M059J (cell line): ENCODE measurements around the gene APOA5. TPM values are rescaled to one million over a fixed set of nuclear protein-coding genes. Genes with fewer than 3 reads are reported as not detected.
"Not testable (repeated sequence)": the region's sequence is repeated elsewhere in the genome, so short reads cannot be mapped to it uniquely, and the experiment has no call there.

Experiments
- DNase-seq: peaks from one replicate; pipeline ENCODE4 v3.0.0-alpha.2; 2012; ENCODE audit warnings: low read depth
- total RNA-seq: library from RNA; depleted of rRNA; stranded (reverse); fragments of >200 nt; shearing (Covaris generic); gene quantifications from 2 replicates; pipeline ENCODE4 v1.2.3, GENCODE V29; 2014; rRNA removed

APOA5 gene
- total RNA-seq: not detected in 2 replicates

GRCh38 chr11:116791813-116792143, at the start of gene APOA5:
APOA5 (minus strand) TSS chr11:116791879; CDS start chr11:116791860, 19 bp downstream.
- no peak for DNase-seq

- no peak for DNase-seq
Observed at GRCh38 chr11:116840746-116841296, 49.1 kb upstream of the APOA5 start.

- DNase-seq: no peak
Observed at GRCh38 chr11:116840224-116840745, 48.6 kb upstream of the APOA5 start.

GRCh38 chr11:116838321-116839084, 46.8 kb upstream of the APOA5 start:
- no peak for DNase-seq

GRCh38 chr11:116837231-116838091, 45.8 kb upstream of the APOA5 start, which contains the start of gene APOA1:
APOA1 (minus strand) TSS chr11:116837622; CDS start chr11:116837387, 235 bp downstream.
- DNase-seq: no peak

GRCh38 chr11:116836632-116836991, 44.9 kb upstream of the APOA5 start:
- DNase-seq: no peak

GRCh38 chr11:116835791-116836631, 44.3 kb upstream of the APOA5 start:
- peak; percentile 94 for DNase-seq

GRCh38 chr11:116835042-116835772, 43.5 kb upstream of the APOA5 start:
- no peak for DNase-seq

GRCh38 chr11:116834535-116835041, 42.9 kb upstream of the APOA5 start:
- not testable (repeated sequence) for DNase-seq

- DNase-seq: no peak
Observed at GRCh38 chr11:116833816-116834534, 42.3 kb upstream of the APOA5 start.

- DNase-seq: no peak
Observed at GRCh38 chr11:116833491-116833815, 41.8 kb upstream of the APOA5 start.

- DNase-seq: no peak
Observed at GRCh38 chr11:116832350-116833290, 40.9 kb upstream of the APOA5 start.

- no peak for DNase-seq
Observed at GRCh38 chr11:116831790-116832349, 40.2 kb upstream of the APOA5 start.

GRCh38 chr11:116830184-116830912, 38.7 kb upstream of the APOA5 start:
- no peak for DNase-seq

GRCh38 chr11:116829525-116830183, 38.0 kb upstream of the APOA5 start, which contains the start of gene APOC3:
APOC3 (plus strand) TSS chr11:116829907; CDS start chr11:116830583, 676 bp downstream.
- peak; percentile 19 for DNase-seq

- no peak for DNase-seq
Observed at GRCh38 chr11:116828632-116829524, 37.2 kb upstream of the APOA5 start.
